Jurkat, Clone E6-1 (cell line): ENCODE measurements around the gene TC2N.

Source experiments
- DNase-seq: peaks from one replicate; pipeline ENCODE4 v3.0.0-alpha.2; 2011; ENCODE audit warnings: low read depth, low spot score
- H3K4me3 ChIP-seq: 2 replicates; pipeline ENCODE4 v1.5.1; 2011; ENCODE audit warnings: mild to moderate bottlenecking, low read length, control low read depth, moderate library complexity

Gene TC2N

GRCh38 chr14:91891101-91891500 is 23.8 kb upstream of the TC2N start:
- no peak overlapping the region for H3K4me3 ChIP-seq
- no peak for DNase-seq

GRCh38 chr14:91890291-91890749 is 23.0 kb upstream of the TC2N start:
- H3K4me3 ChIP-seq = no peak overlapping the region
- DNase-seq = peak; percentile 64

- no peak for DNase-seq
- no peak overlapping the region for H3K4me3 ChIP-seq
These were observed 22.3 kb upstream of the TC2N start for GRCh38 chr14:91889477-91890211.

- no peak overlapping the region for H3K4me3 ChIP-seq
- no peak for DNase-seq
These were observed 21.5 kb upstream of the TC2N start for GRCh38 chr14:91888641-91889476.

- H3K4me3 ChIP-seq = no peak overlapping the region
- no peak for DNase-seq
These were observed 19.6 kb upstream of the TC2N start for GRCh38 chr14:91886961-91887360.

- no peak for DNase-seq
- no peak overlapping the region for H3K4me3 ChIP-seq
These were observed 18.5 kb upstream of the TC2N start for GRCh38 chr14:91885839-91886238.

- H3K4me3 ChIP-seq = no peak overlapping the region
- no peak for DNase-seq
These were observed 17.9 kb upstream of the TC2N start for GRCh38 chr14:91885113-91885712.

GRCh38 chr14:91884664-91885063 is 17.3 kb upstream of the TC2N start:
- H3K4me3 ChIP-seq = no peak overlapping the region
- no peak for DNase-seq

GRCh38 chr14:91883753-91884152 is 16.4 kb upstream of the TC2N start:
- no peak overlapping the region for H3K4me3 ChIP-seq
- DNase-seq = no peak

- DNase-seq = no peak
- H3K4me3 ChIP-seq = no peak overlapping the region
These were observed 15.4 kb upstream of the TC2N start for GRCh38 chr14:91882776-91883175.

- no peak for DNase-seq
- H3K4me3 ChIP-seq = no peak overlapping the region
These were observed 15.0 kb upstream of the TC2N start for GRCh38 chr14:91882369-91882768.

- DNase-seq = no peak
- no peak overlapping the region for H3K4me3 ChIP-seq
These were observed 11.9 kb upstream of the TC2N start for GRCh38 chr14:91879196-91879595.

GRCh38 chr14:91878274-91878673 is 10.9 kb upstream of the TC2N start:
- DNase-seq = no peak

GRCh38 chr14:91877376-91877915 is 10.1 kb upstream of the TC2N start:
- H3K4me3 ChIP-seq = no peak overlapping the region
- DNase-seq = no peak

More at GRCh38 chr14:91878274-91878673, 10.9 kb upstream of the TC2N start:
- no peak overlapping the region for H3K4me3 ChIP-seq

GRCh38 chr14:91876492-91876891 is 9.2 kb upstream of the TC2N start:
- no peak for DNase-seq
- no peak overlapping the region for H3K4me3 ChIP-seq

GRCh38 chr14:91875525-91876286 is 8.4 kb upstream of the TC2N start:
- DNase-seq = no peak
- no peak overlapping the region for H3K4me3 ChIP-seq

GRCh38 chr14:91873471-91874415 is 6.4 kb upstream of the TC2N start:
- peak; percentile 95 for DNase-seq
- H3K4me3 ChIP-seq = peak overlapping the region; percentile 43
